COLO668 (cell line): ENCODE measurements around the gene CCDC181.
"Not testable (repeated sequence)": the region's sequence is repeated elsewhere in the genome, so short reads cannot be mapped to it uniquely, and the experiment has no call there.

Experiments used
- DNase-seq: peaks from one replicate; lab custom pipeline; 2025; ENCODE audit not compliant: unreplicated experiment; lab: John Stamatoyannopoulos, UW

CCDC181 gene

GRCh38 chr1:169402578-169402977, 24.7 kb downstream of the CCDC181 start:
- DNase-seq: not testable (repeated sequence)

DNA sequence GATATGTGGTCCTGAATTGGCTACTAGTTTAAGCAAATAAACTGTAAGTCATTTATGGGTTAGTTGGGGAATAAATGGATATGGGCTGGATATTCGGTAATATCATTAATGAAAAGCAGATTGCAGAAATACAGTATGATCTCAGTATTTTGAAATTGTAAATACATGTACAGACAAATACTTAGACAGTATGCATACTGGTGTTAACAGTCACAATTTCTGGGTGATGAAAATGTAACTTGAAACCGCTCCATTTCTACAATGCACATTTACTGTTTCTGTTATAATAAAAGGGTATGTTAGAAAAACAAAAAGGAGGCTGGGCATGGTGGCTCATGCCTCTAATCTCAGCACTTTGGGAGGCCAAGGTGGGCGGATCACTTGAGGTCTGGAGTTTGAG, 31.3 kb downstream of the CCDC181 start:
- no peak for DNase-seq

GRCh38 chr1:169392406-169392805, 34.9 kb downstream of the CCDC181 start:
- no peak for DNase-seq

DNA sequence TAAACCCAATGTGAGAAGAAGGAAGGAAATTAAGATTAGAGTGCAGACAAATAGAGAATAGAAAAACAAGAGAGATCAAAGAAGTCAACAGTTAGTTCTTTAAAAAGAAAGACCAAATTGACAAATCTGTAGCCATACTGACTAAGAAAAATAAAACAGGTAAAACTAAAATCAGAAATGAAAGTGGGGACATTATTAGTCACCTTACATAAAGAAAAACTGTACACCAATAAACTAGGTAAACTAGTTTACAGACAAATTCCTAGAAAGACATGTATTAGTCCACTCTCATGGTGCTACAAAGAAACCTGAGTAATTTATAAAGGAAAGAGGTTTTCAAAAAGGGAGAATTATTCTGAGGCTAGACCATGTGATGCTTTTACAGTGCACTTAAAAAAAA, 37.0 kb downstream of the CCDC181 start:
- DNase-seq: no peak

- no peak for DNase-seq
These were observed 39.9 kb downstream of the CCDC181 start for GRCh38 chr1:169387399-169387798.

GRCh38 chr1:169383449-169383848, 43.8 kb downstream of the CCDC181 start:
- DNase-seq: no peak

GRCh38 chr1:169381162-169381561, 46.1 kb downstream of the CCDC181 start:
- DNase-seq: no peak

DNA sequence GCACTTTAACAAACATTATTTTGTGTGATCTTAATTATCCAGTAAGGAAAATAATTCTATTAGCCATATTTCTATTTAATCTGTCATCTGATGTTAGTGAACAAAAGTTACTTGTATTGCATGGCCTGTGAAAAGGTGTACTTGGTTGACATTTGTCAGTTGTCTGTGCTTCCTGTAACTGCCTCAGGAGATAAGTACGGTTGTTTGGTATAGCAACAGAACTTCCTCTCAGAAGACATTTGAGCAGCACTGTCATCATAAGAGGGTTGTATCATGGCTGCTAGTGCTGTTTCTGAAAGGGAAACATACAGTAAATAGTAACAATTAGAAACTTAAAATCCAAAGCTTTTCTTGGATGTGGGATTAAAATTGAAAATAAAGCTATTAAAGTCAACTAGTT, 55.9 kb downstream of the CCDC181 start:
- DNase-seq: no peak

DNA sequence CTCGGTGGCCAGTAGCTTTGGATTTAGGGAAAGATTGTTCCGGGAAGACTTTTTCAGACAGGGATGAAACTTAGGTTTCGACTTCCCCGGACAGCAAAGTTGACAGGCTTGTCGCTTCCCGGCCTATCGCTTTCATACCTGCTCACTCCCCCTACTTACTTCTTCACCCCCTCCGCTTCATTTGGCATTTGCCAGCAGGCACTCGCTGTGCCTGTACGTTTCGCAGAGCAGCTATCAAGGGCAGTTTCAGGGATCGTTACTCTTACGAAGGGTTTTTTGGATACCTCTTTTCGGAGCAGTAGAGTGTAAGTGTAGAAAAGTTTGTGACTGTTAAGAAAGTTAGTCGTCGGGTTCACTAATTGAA, 58.9 kb downstream of the CCDC181 start:
- DNase-seq: peak; percentile 24

- peak; percentile 99 for DNase-seq
These were observed 59.4 kb downstream of the CCDC181 start, which contains the start of the genes BLZF1 and NME7 for GRCh38 chr1:169367686-169368405. TSS of gene BLZF1 (plus strand) at chr1:169368195. CDS start at chr1:169369523, 1,328 bp downstream. TSS of gene NME7 (minus strand) at chr1:169367797. CDS start at chr1:169367710, 87 bp downstream.

GRCh38 chr1:169367096-169367685, 60.1 kb downstream of the CCDC181 start:
- peak; percentile 15 for DNase-seq

DNA sequence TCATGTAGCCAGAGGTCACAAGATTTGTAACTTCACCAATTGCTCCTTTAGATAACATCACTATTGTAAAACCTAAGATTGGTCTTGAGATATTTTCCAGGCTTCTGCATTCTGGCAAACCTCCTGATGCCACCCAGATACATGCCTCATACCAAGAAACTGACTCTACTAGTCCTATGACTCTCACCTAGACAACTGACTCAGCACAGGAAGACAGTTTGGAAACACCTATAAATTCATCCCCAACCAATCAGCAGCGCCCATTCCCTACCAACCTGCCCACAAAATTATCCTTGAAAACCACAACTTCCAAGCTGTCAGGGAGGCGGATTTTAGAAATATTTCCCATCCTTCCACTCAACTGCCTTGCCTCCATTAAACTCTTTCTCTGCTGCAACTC, 62.3 kb downstream of the CCDC181 start:
- no peak for DNase-seq

DNA sequence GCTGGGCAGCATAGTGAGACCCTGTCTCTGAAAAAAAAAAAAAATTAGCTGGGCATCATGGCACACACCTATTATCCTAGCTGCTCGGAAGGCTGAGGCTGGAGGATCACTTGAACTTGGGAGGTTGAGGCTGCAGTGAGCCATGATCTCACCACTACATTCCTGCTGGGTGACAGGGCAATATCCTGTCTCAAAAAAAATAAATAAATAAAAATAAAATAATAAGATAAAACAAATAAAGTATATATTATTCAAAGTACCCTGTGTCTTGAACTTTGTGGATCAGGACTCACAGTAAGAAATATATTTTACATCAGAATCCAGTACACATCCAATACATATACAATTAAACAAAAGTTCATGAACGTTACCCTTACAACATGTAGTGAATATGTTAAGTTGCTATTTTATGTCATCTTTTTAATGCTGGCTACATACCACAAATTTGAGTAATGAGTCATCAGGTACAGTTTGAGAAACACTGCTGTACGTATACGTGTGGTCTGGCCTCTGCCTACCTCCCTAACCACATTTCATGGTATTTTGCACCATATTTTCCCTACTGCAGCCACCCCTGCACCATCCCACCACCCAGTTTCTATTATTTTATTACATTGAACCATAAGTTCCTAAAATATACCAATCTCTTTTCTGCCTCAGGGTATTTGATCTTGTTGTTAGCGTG, 64.1 kb downstream of the CCDC181 start:
- no peak for DNase-seq

GRCh38 chr1:169361281-169361680, 66.0 kb downstream of the CCDC181 start:
- no peak for DNase-seq

DNA sequence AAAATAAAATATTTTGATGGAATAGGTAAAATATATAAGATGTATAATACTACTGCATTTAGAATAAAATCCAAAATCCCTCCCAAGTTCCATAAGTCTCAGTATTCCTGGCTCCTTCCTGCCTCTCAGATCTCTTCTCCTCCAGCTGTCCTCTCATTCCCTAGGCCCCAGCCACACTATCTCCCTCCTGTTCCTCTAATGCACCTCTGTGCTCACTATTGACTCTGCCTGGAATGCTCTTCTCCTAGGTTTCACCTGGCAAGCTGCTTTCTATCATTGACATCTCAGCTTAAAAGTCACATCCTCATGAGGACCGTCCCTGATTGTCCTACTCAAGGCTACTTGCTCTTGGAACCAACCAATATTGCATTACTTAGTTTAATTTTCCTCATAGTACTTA, 66.9 kb downstream of the CCDC181 start:
- no peak for DNase-seq

- DNase-seq: peak; percentile 25
These were observed 78.8 kb downstream of the CCDC181 start for GRCh38 chr1:169348383-169349036.

DNA sequence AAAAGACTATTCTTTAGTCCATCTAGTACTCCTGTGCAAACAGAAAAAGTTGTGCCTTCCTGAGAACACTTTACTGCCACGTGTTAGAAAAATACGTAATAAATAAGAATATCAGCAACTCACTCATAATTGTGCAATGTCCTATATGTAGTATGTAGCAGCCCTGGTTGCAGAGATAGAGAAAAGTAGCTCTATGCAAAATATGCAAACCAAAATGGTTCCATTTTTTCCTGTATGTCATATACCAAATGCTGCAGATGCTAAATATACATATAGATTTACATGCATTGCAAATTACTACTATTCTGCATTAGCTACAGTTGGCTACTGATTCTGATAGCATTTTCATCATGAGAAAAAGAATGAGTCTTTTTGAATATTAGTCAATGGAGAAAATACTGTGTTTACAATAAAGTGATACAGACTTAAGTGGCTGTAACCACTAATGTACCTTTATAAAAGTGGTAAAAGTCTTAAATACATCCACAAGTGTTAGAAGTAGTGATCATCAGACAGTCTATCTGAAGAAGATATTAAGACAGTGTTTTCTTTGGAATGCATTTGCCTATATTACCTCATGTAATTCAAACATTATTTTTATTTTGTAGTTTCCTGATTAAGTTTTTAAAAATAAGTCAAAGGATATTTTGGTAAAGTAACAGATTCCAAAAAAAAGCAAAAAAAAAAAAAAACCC, 79.4 kb downstream of the CCDC181 start:
- DNase-seq: no peak

GRCh38 chr1:169346036-169346589, 81.2 kb downstream of the CCDC181 start:
- no peak for DNase-seq

DNA sequence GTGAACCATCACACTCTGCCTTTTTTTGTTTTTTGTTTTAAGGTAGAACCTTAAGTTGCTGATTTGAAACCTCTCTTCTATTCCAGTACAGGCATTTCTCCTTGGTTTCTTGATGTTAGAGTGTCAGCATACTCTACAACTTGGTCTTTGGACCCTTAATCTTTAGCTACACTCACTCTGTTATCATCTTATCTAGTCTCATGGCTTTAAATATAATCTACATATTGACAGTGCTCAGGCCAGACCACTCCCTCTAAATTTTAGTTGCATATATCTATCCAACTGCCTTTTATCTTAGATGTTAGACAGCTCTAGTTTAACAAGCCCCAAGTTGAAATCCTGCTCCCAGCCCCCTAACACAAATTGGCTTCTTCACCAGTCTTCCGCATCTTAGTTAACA, 81.8 kb downstream of the CCDC181 start:
- DNase-seq: no peak
